Coronary artery (tissue), 2 donors: ENCODE measurements around the gene PTPRD.

Source experiments
- DNase-seq: peaks from one replicate; pipeline ENCODE4 v3.0.0-alpha.2; 2017; ENCODE audit warnings: low spot score
- H3K27ac ChIP-seq, 2 donors: fragments of 200-600 bp; sonication (generic); one replicate each; pipeline ENCODE4 v1.5.1; 2016 to 2019
- H3K4me3 ChIP-seq: fragments of 200-600 bp; sonication (generic); 2 replicates; pipeline ENCODE4 v1.5.1; 2016; ENCODE audit warnings: mild to moderate bottlenecking, moderate library complexity
- TF ChIP-seq, protein P1 (sequence below): fragments of 200-600 bp; sonication (generic); IDR thresholded peaks from one replicate; pipeline ENCODE4 v1.5.1; 2019; ENCODE audit warnings: antibody characterized with exemption

The PTPRD gene

GRCh38 chr9:10443181-10443867 lies 169.5 kb downstream of the PTPRD start:
- DNase-seq, result no peak
- TF ChIP-seq, protein P1, sequence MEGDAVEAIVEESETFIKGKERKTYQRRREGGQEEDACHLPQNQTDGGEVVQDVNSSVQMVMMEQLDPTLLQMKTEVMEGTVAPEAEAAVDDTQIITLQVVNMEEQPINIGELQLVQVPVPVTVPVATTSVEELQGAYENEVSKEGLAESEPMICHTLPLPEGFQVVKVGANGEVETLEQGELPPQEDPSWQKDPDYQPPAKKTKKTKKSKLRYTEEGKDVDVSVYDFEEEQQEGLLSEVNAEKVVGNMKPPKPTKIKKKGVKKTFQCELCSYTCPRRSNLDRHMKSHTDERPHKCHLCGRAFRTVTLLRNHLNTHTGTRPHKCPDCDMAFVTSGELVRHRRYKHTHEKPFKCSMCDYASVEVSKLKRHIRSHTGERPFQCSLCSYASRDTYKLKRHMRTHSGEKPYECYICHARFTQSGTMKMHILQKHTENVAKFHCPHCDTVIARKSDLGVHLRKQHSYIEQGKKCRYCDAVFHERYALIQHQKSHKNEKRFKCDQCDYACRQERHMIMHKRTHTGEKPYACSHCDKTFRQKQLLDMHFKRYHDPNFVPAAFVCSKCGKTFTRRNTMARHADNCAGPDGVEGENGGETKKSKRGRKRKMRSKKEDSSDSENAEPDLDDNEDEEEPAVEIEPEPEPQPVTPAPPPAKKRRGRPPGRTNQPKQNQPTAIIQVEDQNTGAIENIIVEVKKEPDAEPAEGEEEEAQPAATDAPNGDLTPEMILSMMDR, result no peak
- H3K27ac ChIP-seq, result no peak overlapping the region

GRCh38 chr9:10438955-10439354 lies 173.8 kb downstream of the PTPRD start:
- TF ChIP-seq, protein P1, result no peak
- Histone ChIP-seq H3K27ac (no peak overlapping the region), H3K4me3 (no peak overlapping the region)
- no peak for DNase-seq

More at GRCh38 chr9:10443181-10443867, 169.5 kb downstream of the PTPRD start:
- H3K4me3 ChIP-seq, result no peak overlapping the region

- no peak overlapping the region for H3K4me3 ChIP-seq
- no peak for DNase-seq
- TF ChIP-seq, protein P1, result no peak
- H3K27ac ChIP-seq, result no peak overlapping the region
These were observed 176.0 kb downstream of the PTPRD start for GRCh38 chr9:10436756-10437155.

- Histone ChIP-seq H3K4me3 (no peak overlapping the region), H3K27ac (no peak overlapping the region)
- TF ChIP-seq, protein P1, result no peak
- no peak for DNase-seq
These were observed 178.4 kb downstream of the PTPRD start for GRCh38 chr9:10434412-10434811.

GRCh38 chr9:10411272-10411671 lies 201.5 kb downstream of the PTPRD start:
- no peak for DNase-seq
- Histone ChIP-seq H3K27ac (no peak overlapping the region), H3K4me3 (no peak overlapping the region)
- TF ChIP-seq, protein P1, result no peak

GRCh38 chr9:10403283-10403682 lies 209.5 kb downstream of the PTPRD start:
- no peak overlapping the region for H3K4me3 ChIP-seq
- DNase-seq, result no peak
- TF ChIP-seq, protein P1, result no peak
- H3K27ac ChIP-seq, result no peak overlapping the region

- TF ChIP-seq, protein P1, result no peak
- Histone ChIP-seq H3K4me3 (no peak overlapping the region), H3K27ac (no peak overlapping the region)
- no peak for DNase-seq
These were observed 216.2 kb downstream of the PTPRD start for GRCh38 chr9:10396615-10397014.
